WERI-Rb-1 (cell line): ENCODE results near the gene RAPH1.

Experiments
- DNase-seq: peaks from one replicate; pipeline ENCODE4 v3.0.0-alpha.2; 2020
- H3K27ac ChIP-seq: fragments of 250-450 bp; sonication (Bioruptor Pico); 2 replicates; pipeline ENCODE4 v1.5.1; 2020; ENCODE audit warnings: mild to moderate bottlenecking, moderate library complexity
- H3K27me3 ChIP-seq: fragments of 250-450 bp; sonication (Bioruptor Pico); 2 replicates; pipeline ENCODE4 v1.5.1; 2021; ENCODE audit warnings: mild to moderate bottlenecking, low read depth, moderate library complexity; ENCODE audit not compliant: insufficient read depth, severe bottlenecking
- H3K36me3 ChIP-seq: fragments of 250-450 bp; sonication (Bioruptor Pico); 2 replicates; pipeline ENCODE4 v1.5.1; 2020; ENCODE audit warnings: mild to moderate bottlenecking, moderate library complexity
- H3K4me3 ChIP-seq: 2 replicates; pipeline ENCODE4 v1.5.1; 2011; ENCODE audit warnings: low read depth, mild to moderate bottlenecking, control low read depth, low read length
- H3K9me3 ChIP-seq: fragments of 250-450 bp; sonication (Bioruptor Pico); 2 replicates; pipeline ENCODE4 v1.5.1; 2021; ENCODE audit warnings: mild to moderate bottlenecking, moderate library complexity; ENCODE audit not compliant: severe bottlenecking
- CTCF ChIP-seq: IDR thresholded peaks from 2 replicates; pipeline ENCODE4 v1.5.1; 2011; ENCODE audit warnings: low read depth, mild to moderate bottlenecking, control low read depth, inconsistent platforms, low read length

RAPH1 gene

GRCh38 chr2:203580844-203581243 is 45.7 kb upstream of the RAPH1 start:
- no peak for DNase-seq
- Histone ChIP-seq H3K36me3 (no peaks in the 10 kb centered on the region), H3K27me3 (no peaks in the 10 kb centered on the region), H3K9me3 (no peaks in the 10 kb centered on the region), H3K4me3 (no peak overlapping the region), H3K27ac (no peak overlapping the region)
- no peak for TF ChIP-seq CTCF

- no peaks in the 10 kb centered on the region for H3K27me3 ChIP-seq
- DNase-seq = peak; percentile 35
- H3K36me3 ChIP-seq = no peaks in the 10 kb centered on the region
- H3K27ac ChIP-seq = no peak overlapping the region
- no peaks in the 10 kb centered on the region for H3K9me3 ChIP-seq
- TF ChIP-seq CTCF = no peak
- H3K4me3 ChIP-seq = no peak overlapping the region
These were observed 44.6 kb upstream of the RAPH1 start for GRCh38 chr2:203579730-203580129.

- no peaks in the 10 kb centered on the region for H3K9me3 ChIP-seq
- H3K27ac ChIP-seq = no peak overlapping the region
- no peak overlapping the region for H3K4me3 ChIP-seq
- no peak for TF ChIP-seq CTCF
- no peaks in the 10 kb centered on the region for H3K27me3 ChIP-seq
- DNase-seq = no peak
- H3K36me3 ChIP-seq = no peaks in the 10 kb centered on the region
These were observed 43.9 kb upstream of the RAPH1 start for GRCh38 chr2:203578759-203579643.

- no peaks in the 10 kb centered on the region for H3K36me3 ChIP-seq
- no peak for DNase-seq
- no peaks in the 10 kb centered on the region for H3K9me3 ChIP-seq
- H3K27me3 ChIP-seq = no peaks in the 10 kb centered on the region
- H3K27ac ChIP-seq = no peak overlapping the region
- no peak for TF ChIP-seq CTCF
- no peak overlapping the region for H3K4me3 ChIP-seq
These were observed 39.7 kb upstream of the RAPH1 start for GRCh38 chr2:203574824-203575223.

- Histone ChIP-seq H3K27me3 (no peaks in the 10 kb centered on the region), H3K27ac (no peak overlapping the region), H3K9me3 (no peaks in the 10 kb centered on the region), H3K4me3 (no peak overlapping the region), H3K36me3 (no peaks in the 10 kb centered on the region)
- DNase-seq = no peak
- no peak for TF ChIP-seq CTCF
These were observed 37.2 kb upstream of the RAPH1 start for GRCh38 chr2:203572316-203572715.
